Neuronal stem cell (in vitro differentiated cells): Measurements from ENCODE around the gene NSD2.

Source experiments
- DNase-seq: peaks from one replicate; pipeline ENCODE4 v3.0.0-alpha.2; 2013; ENCODE audit warnings: low spot score
- H2AFZ ChIP-seq: one replicate; pipeline ENCODE4 v1.6.1; 2013; ENCODE audit warnings: mild to moderate bottlenecking, low read length, inconsistent platforms
- H2AK5ac ChIP-seq: 2 replicates; pipeline ENCODE4 v1.6.1; 2013; ENCODE audit warnings: low read depth, mild to moderate bottlenecking, inconsistent platforms, low read length, moderate library complexity, mixed read lengths
- H2BK120ac ChIP-seq: 2 replicates; pipeline ENCODE4 v1.6.1; 2013; ENCODE audit warnings: low read depth, mild to moderate bottlenecking, inconsistent platforms, low read length, moderate library complexity, mixed read lengths
- H2BK12ac ChIP-seq: one replicate; pipeline ENCODE4 v1.6.1; 2013; ENCODE audit warnings: low read length, inconsistent platforms
- H2BK15ac ChIP-seq: 2 replicates; pipeline ENCODE4 v1.6.1; 2013; ENCODE audit warnings: mild to moderate bottlenecking, low read length, inconsistent platforms, mixed read lengths
- H2BK5ac ChIP-seq: one replicate; pipeline ENCODE4 v1.6.1; 2013; ENCODE audit warnings: inconsistent platforms, mild to moderate bottlenecking, low read length, moderate library complexity
- H3K14ac ChIP-seq: one replicate; pipeline ENCODE4 v1.6.1; 2013; ENCODE audit warnings: low read length, inconsistent platforms
- H3K18ac ChIP-seq: 2 replicates; pipeline ENCODE4 v1.6.1; 2013; ENCODE audit warnings: low read length, inconsistent platforms
- H3K23ac ChIP-seq: 2 replicates; pipeline ENCODE4 v1.6.1; 2013; ENCODE audit warnings: low read depth, mild to moderate bottlenecking, mixed read lengths, low read length, inconsistent platforms; ENCODE audit not compliant: poor library complexity
- H3K27ac ChIP-seq: replicated peaks from 3 replicates; pipeline ENCODE4 v1.5.1; 2013; ENCODE audit warnings: low read length, inconsistent platforms
- H3K27me3 ChIP-seq, 3 experiments: 2 replicates each; pipeline ENCODE4 v1.6.1; 2013; ENCODE audit warnings: low read length in 3 of 3, mild to moderate bottlenecking in 2 of 3, inconsistent platforms in 1 of 3, low read depth in 1 of 3, mixed read lengths in 1 of 3, moderate library complexity in 1 of 3; ENCODE audit not compliant: control insufficient read depth in 3 of 3, insufficient read depth in 3 of 3
- H3K36me3 ChIP-seq, 2 donors: replicated peaks in 1 of 2; 2 replicates each; pipeline ENCODE4 v1.6.1; 2013; ENCODE audit warnings: low read length in 2 of 2; ENCODE audit not compliant: control insufficient read depth in 2 of 2, insufficient read depth in 2 of 2
- H3K4ac ChIP-seq: 2 replicates; pipeline ENCODE4 v1.6.1; 2013; ENCODE audit warnings: inconsistent platforms, mild to moderate bottlenecking, low read length, moderate library complexity
- H3K4me1 ChIP-seq, 2 donors: 1 replicate in 1 of 2; 2 replicates in 1 of 2; pipeline ENCODE4 v1.6.1; 2013; ENCODE audit warnings: low read length in 2 of 2, low read depth in 1 of 2; ENCODE audit not compliant: control insufficient read depth in 2 of 2, insufficient read depth in 1 of 2
- H3K4me2 ChIP-seq: one replicate; pipeline ENCODE4 v1.6.1; 2013; ENCODE audit warnings: mild to moderate bottlenecking, low read length, inconsistent platforms; ENCODE audit not compliant: insufficient read depth, poor library complexity, severe bottlenecking
- H3K4me3 ChIP-seq, 2 donors: 2 replicates each; pipeline ENCODE4 v1.5.1; 2013; ENCODE audit warnings: low read length in 2 of 2, mild to moderate bottlenecking in 2 of 2, inconsistent platforms in 1 of 2, moderate library complexity in 1 of 2
- H3K79me1 ChIP-seq: one replicate; pipeline ENCODE4 v1.6.1; 2013; ENCODE audit warnings: low read depth, mild to moderate bottlenecking, inconsistent platforms, low read length, moderate library complexity
- H3K9ac ChIP-seq: one replicate; pipeline ENCODE4 v1.6.1; 2013; ENCODE audit warnings: mild to moderate bottlenecking, low read depth, low read length, inconsistent platforms; ENCODE audit not compliant: poor library complexity
- H3K9me3 ChIP-seq, 2 donors: replicated peaks in 1 of 2; 2 replicates each; pipeline versions ENCODE3 to v1.6.1; 2013; ENCODE audit warnings: low read length in 2 of 2, mild to moderate bottlenecking in 2 of 2, inconsistent platforms in 1 of 2, low read depth in 1 of 2, mixed read lengths in 1 of 2, moderate library complexity in 1 of 2; ENCODE audit not compliant: control insufficient read depth in 2 of 2, insufficient read depth in 1 of 2
- H4K8ac ChIP-seq: one replicate; pipeline ENCODE4 v1.6.1; 2013; ENCODE audit warnings: low read depth, mild to moderate bottlenecking, inconsistent platforms, low read length, moderate library complexity
- H4K91ac ChIP-seq: one replicate; pipeline ENCODE4 v1.6.1; 2013; ENCODE audit warnings: low read length, low read depth, mild to moderate bottlenecking, inconsistent platforms; ENCODE audit not compliant: poor library complexity
- WGBS, 2 donors: extraction: QIAGEN DNeasy Blood & Tissue Kit; methylation state at CpG; one replicate each; pipeline ENCODE4 v1.1.7; 2013; ENCODE audit warnings: missing lambda C conversion rate in 2 of 2, mixed read lengths in 1 of 2; ENCODE audit not compliant: insufficient read length in 2 of 2, insufficient replicate concordance in 1 of 2; ENCODE audit errors: extremely low coverage in 2 of 2; 5-methylcytosine and 5-hydroxymethylcytosine counted together

Gene NSD2

GRCh38 chr4:1932736-1933135 is 61.5 kb downstream of the NSD2 start:
- Histone ChIP-seq H2BK15ac (no peak overlapping the region), H2AFZ (no peak overlapping the region)

GRCh38 chr4:1933700-1934099 is 62.5 kb downstream of the NSD2 start:
- Histone ChIP-seq H3K27ac (no peak overlapping the region), H3K4me1 (no peaks in the 10 kb centered on the region), H3K4me3 (no peak overlapping the region), H2BK5ac (no peak overlapping the region), H3K27me3 (no peaks in the 10 kb centered on the region), H3K4ac (no peak overlapping the region), H3K79me1 (peaks cover 21% of the 10 kb centered on the region), H2BK120ac (no peak overlapping the region), H4K8ac (no peak overlapping the region), H3K23ac (no peak overlapping the region), H3K36me3 (peaks cover 45 to 84% of the 10 kb centered on the region in 2 donors), H4K91ac (no peak overlapping the region), H3K4me2 (no peak overlapping the region), H2BK15ac (no peak overlapping the region), H2AK5ac (no peak overlapping the region), H3K14ac (no peak overlapping the region), H3K9me3 (no peaks in the 10 kb centered on the region), H3K9ac (no peak overlapping the region), H2BK12ac (no peak overlapping the region), H3K18ac (no peak overlapping the region), H2AFZ (no peak overlapping the region)
- no peak for DNase-seq
- WGBS, 2 donors, result no CpG with 5 or more reads among the region's 3 CpGs

More at GRCh38 chr4:1932736-1933135, 61.5 kb downstream of the NSD2 start:
- Histone ChIP-seq H3K23ac (peak overlapping the region; percentile 49), H3K4ac (no peak overlapping the region), H4K91ac (no peak overlapping the region), H3K9me3 (no peaks in the 10 kb centered on the region), H3K79me1 (peaks cover 24% of the 10 kb centered on the region), H3K4me3 (no peak overlapping the region), H3K9ac (peak overlapping the region; percentile 54), H2BK12ac (no peak overlapping the region), H3K4me2 (no peak overlapping the region), H2BK5ac (no peak overlapping the region), H3K14ac (no peak overlapping the region), H3K36me3 (peaks cover 48 to 84% of the 10 kb centered on the region in 2 donors), H4K8ac (no peak overlapping the region), H3K27ac (no peak overlapping the region), H3K18ac (no peak overlapping the region), H3K27me3 (no peaks in the 10 kb centered on the region), H3K4me1 (no peaks in the 10 kb centered on the region), H2AK5ac (no peak overlapping the region), H2BK120ac (peak overlapping the region; percentile 8)
- DNase-seq, result no peak
- WGBS, 2 donors, result no CpG with 5 or more reads among the region's 13 CpGs

DNA sequence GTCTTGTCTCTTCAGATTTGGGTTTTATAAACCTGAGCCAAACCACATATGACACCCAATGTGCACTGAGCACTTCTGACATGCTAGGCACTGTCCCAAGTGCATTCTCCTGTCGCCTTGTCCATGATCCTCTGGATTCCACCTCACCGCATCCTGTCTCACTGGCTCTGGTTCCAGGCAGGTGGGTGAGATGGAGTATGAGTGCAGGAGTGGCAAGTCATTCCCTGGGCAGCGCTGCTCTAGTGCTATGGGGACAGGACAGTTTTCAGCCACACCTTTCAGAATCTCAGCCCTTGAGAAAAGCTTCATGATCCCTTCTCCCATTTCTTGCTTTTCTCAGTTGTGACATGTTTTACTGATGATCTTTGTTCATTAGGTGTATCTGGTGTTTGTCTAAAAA is 66.4 kb downstream of the NSD2 start:
- Histone ChIP-seq H3K4me3 (peak overlapping the region in 1 of 2 donors; percentile 68), H2BK12ac (no peak overlapping the region), H3K23ac (no peak overlapping the region), H3K4ac (no peak overlapping the region), H3K79me1 (peaks cover 6% of the 10 kb centered on the region), H3K4me1 (no peaks in the 10 kb centered on the region), H2AK5ac (no peak overlapping the region), H2BK5ac (no peak overlapping the region), H2AFZ (no peak overlapping the region), H3K14ac (no peak overlapping the region), H2BK15ac (no peak overlapping the region), H3K9me3 (no peaks in the 10 kb centered on the region), H4K91ac (no peak overlapping the region), H3K18ac (no peak overlapping the region), H4K8ac (no peak overlapping the region), H3K36me3 (peaks cover 42 to 88% of the 10 kb centered on the region in 2 donors), H3K27me3 (no peaks in the 10 kb centered on the region), H3K27ac (no peak overlapping the region), H3K9ac (no peak overlapping the region), H2BK120ac (no peak overlapping the region), H3K4me2 (no peak overlapping the region)
- no peak for DNase-seq
- WGBS, 2 donors, result no CpG with 5 or more reads among the region's 3 CpGs

DNA sequence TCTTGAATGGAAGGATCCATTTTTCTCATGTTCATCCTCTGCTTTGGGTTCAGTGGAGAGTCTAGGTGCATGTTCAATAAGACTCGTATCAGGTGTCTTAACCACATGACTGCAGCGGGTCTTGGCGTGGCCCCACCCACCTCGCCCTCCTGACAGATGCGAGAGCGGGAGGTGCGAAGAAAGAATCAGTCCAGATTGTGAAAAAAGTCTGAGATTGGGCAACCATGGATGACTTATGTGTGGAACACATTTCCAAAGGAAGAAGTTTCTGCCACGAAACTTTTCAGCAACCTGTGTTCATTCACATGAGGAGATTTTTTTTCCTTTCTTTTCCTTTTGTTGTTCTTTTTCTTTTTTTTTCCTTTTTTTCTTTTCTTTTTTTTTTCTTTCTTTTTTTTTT is 66.8 kb downstream of the NSD2 start:
- no peak overlapping the region for H2BK12ac ChIP-seq
- H3K4ac ChIP-seq, result no peak overlapping the region
- peaks cover 1% of the 10 kb centered on the region for H3K79me1 ChIP-seq
- no peaks in the 10 kb centered on the region for H3K4me1 ChIP-seq
- no peak overlapping the region for H3K18ac ChIP-seq
- no peak overlapping the region for H2AFZ ChIP-seq
- no peak overlapping the region for H3K9ac ChIP-seq
- H2BK15ac ChIP-seq, result no peak overlapping the region
- no peak overlapping the region for H3K14ac ChIP-seq
- peaks cover 40 to 88% of the 10 kb centered on the region in 2 donors for H3K36me3 ChIP-seq
- no peak overlapping the region for H3K23ac ChIP-seq
- H3K27me3 ChIP-seq, result no peaks in the 10 kb centered on the region
- no peak overlapping the region for H2BK5ac ChIP-seq
- no CpG with 5 or more reads among the region's 8 CpGs for WGBS, 2 donors
- H3K27ac ChIP-seq, result no peak overlapping the region
- H4K8ac ChIP-seq, result no peak overlapping the region
- H3K4me3 ChIP-seq, result no peak overlapping the region
- H2BK120ac ChIP-seq, result no peak overlapping the region
- DNase-seq, result no peak
- H3K4me2 ChIP-seq, result no peak overlapping the region
- no peak overlapping the region for H4K91ac ChIP-seq
- no peak overlapping the region for H2AK5ac ChIP-seq
- no peaks in the 10 kb centered on the region for H3K9me3 ChIP-seq
